CD4-positive, alpha-beta memory T cell (primary cell): ENCODE results near the gene ZNF267. TPM values are rescaled to one million over a fixed set of nuclear protein-coding genes. Genes with fewer than 3 reads are reported as not detected.
"Not testable (repeated sequence)": the region's sequence is repeated elsewhere in the genome, so short reads cannot be mapped to it uniquely, and the experiment has no call there.

Experiments
- CTCF ChIA-PET: fragments of 350-600 bp; sonication (Branson Sonifier 250); formaldehyde crosslinking; loops from one replicate; lab custom pipeline; 2021; ENCODE audit warnings: inconsistent platforms; ENCODE audit not compliant: partially characterized antibody; lab: Charles Lee
- POLR2A ChIA-PET: fragments of 350-600 bp; sonication (Branson Sonifier 250); formaldehyde crosslinking; loops from one replicate; lab custom pipeline; 2021; ENCODE audit not compliant: partially characterized antibody; lab: Charles Lee
- DNase-seq, 5 donors: peaks; one replicate each; pipeline versions ENCODE4 v3.0.0 to v3.0.0-alpha.2; 2020 to 2022; ENCODE audit warnings: mixed read lengths in 1 of 5
- H3K27ac ChIP-seq: one replicate; pipeline ENCODE4 v1.7.0; 2013; ENCODE audit warnings: low read depth, low read length
- H3K27me3 ChIP-seq: 2 replicates; pipeline ENCODE4 v1.7.0; 2013; ENCODE audit warnings: mild to moderate bottlenecking, low read length, moderate library complexity; ENCODE audit not compliant: insufficient read depth
- H3K36me3 ChIP-seq: 2 replicates; pipeline ENCODE4 v1.7.0; 2013; ENCODE audit warnings: mild to moderate bottlenecking, low read length, moderate library complexity; ENCODE audit not compliant: insufficient read depth
- H3K4me1 ChIP-seq: 2 replicates; pipeline ENCODE4 v1.7.0; 2013; ENCODE audit warnings: mild to moderate bottlenecking, low read length, moderate library complexity; ENCODE audit not compliant: insufficient read depth
- H3K4me3 ChIP-seq, 2 donors: one replicate each; pipeline ENCODE4 v1.7.0; 2013; ENCODE audit warnings: low read length in 2 of 2, mild to moderate bottlenecking in 1 of 2
- H3K9me3 ChIP-seq, 2 donors: one replicate each; pipeline ENCODE4 v1.7.0; 2013; ENCODE audit warnings: low read length in 2 of 2, control low read depth in 1 of 2; ENCODE audit not compliant: control insufficient read depth in 1 of 2
- H3K27ac Mint-ChIP-seq, 7 donors: one replicate each; pipeline ENCODE4 v1.8.0; 2020 to 2021; ENCODE audit warnings: mixed read lengths in 7 of 7, mild to moderate bottlenecking in 6 of 7, inconsistent platforms in 3 of 7, moderate library complexity in 3 of 7
- H3K27me3 Mint-ChIP-seq, 2 donors: one replicate each; pipeline ENCODE4 v1.8.0; 2020 to 2021; ENCODE audit warnings: mixed read lengths in 2 of 2
- H3K36me3 Mint-ChIP-seq, 2 donors: one replicate each; pipeline ENCODE4 v1.8.0; 2020 to 2021; ENCODE audit warnings: mixed read lengths in 2 of 2, inconsistent platforms in 1 of 2, mild to moderate bottlenecking in 1 of 2
- H3K4me1 Mint-ChIP-seq, 4 donors: one replicate each; pipeline ENCODE4 v1.8.0; 2020 to 2021; ENCODE audit warnings: mixed read lengths in 4 of 4, mild to moderate bottlenecking in 1 of 4
- H3K4me3 Mint-ChIP-seq, 8 donors: one replicate each; pipeline ENCODE4 v1.8.0; 2020 to 2021; ENCODE audit warnings: mixed read lengths in 8 of 8, mild to moderate bottlenecking in 7 of 8, moderate library complexity in 6 of 8, inconsistent platforms in 3 of 8
- H3K9me3 Mint-ChIP-seq, 8 donors: one replicate each; pipeline ENCODE4 v1.8.0; 2020 to 2021; ENCODE audit warnings: mixed read lengths in 8 of 8, mild to moderate bottlenecking in 5 of 8, inconsistent platforms in 3 of 8, moderate library complexity in 1 of 8
- intact Hi-C: fragments of 100-400 bp; cut with micrococcal nuclease; formaldehyde crosslinking; loops from one replicate; pipeline ENCODE4 v1.15.1; 2023
- polyA plus RNA-seq, 2 donors: library from polyadenylated mRNA; unstranded; fragments of 300-500 nt; fragmentation: Illumina TruSeq; gene quantifications; one replicate each; pipeline ENCODE4 v1.2.3, GENCODE V29; 2021
- total RNA-seq, 2 experiments: library from RNA; stranded (reverse); gene quantifications; one replicate each; pipeline ENCODE4 v1.2.3, GENCODE V29; 2021

Gene ZNF267
- total and polyA plus RNA-seq, 4 experiments from 2014 or later = 12.4 to 51.9 (median 32.4) TPM

GRCh38 chr16:31893824-31894223 is 20.2 kb downstream of the ZNF267 start:
- Mint-ChIP-seq H3K4me3 (no peak overlapping the region), H3K9me3 (peaks cover 7 to 64% (median 51%) of the 10 kb centered on the region in 8 donors), H3K27ac (peak overlapping the region in 5 of 7 donors; percentile 45 to 72 (median 60)), H3K36me3 (peaks cover 92 to 99% of the 10 kb centered on the region in 2 donors), H3K27me3 (no peaks in the 10 kb centered on the region), H3K4me1 (peaks cover 28 to 71% (median 54%) of the 10 kb centered on the region in 4 donors)
- intact Hi-C loops = no loop called here
- Histone ChIP-seq H3K9me3 (peaks cover 0 to 9% of the 10 kb centered on the region in 2 donors), H3K27ac (no peak overlapping the region), H3K4me3 (no peak overlapping the region), H3K36me3 (peaks cover 54% of the 10 kb centered on the region), H3K27me3 (no peaks in the 10 kb centered on the region), H3K4me1 (peaks cover 9% of the 10 kb centered on the region)
- ChIA-PET CTCF (interaction anchor here (0.9 to 1.5 kb wide), 2 partner anchors 25 to 35 kb away, joined by 3 to 5 read pairs; no protein-coding TSS in a partner anchor), POLR2A (no interaction called here)
- DNase-seq = no peak

- Mint-ChIP-seq H3K36me3 (peaks cover 77 to 82% of the 10 kb centered on the region in 2 donors), H3K9me3 (peaks cover 7 to 56% (median 44%) of the 10 kb centered on the region in 8 donors), H3K27ac (no peak overlapping the region), H3K4me1 (peaks cover 27 to 58% (median 41%) of the 10 kb centered on the region in 4 donors), H3K4me3 (no peak overlapping the region), H3K27me3 (no peaks in the 10 kb centered on the region)
- ChIA-PET CTCF (interaction anchor here (0.8 kb wide), 1 partner anchor 28 kb away, joined by 6 read pairs; no protein-coding TSS in a partner anchor), POLR2A (interaction anchor here (0.7 kb wide), 1 partner anchor 452 kb away, joined by 4 read pairs; no protein-coding TSS in a partner anchor)
- Histone ChIP-seq H3K27me3 (no peaks in the 10 kb centered on the region), H3K4me3 (no peak overlapping the region), H3K4me1 (no peaks in the 10 kb centered on the region), H3K27ac (no peak overlapping the region), H3K9me3 (peaks cover 0 to 9% of the 10 kb centered on the region in 2 donors), H3K36me3 (peaks cover 33% of the 10 kb centered on the region)
- intact Hi-C loops = no loop called here
- no peak for DNase-seq
Measured at GRCh38 chr16:31897283-31897682, 23.7 kb downstream of the ZNF267 start.

GRCh38 chr16:31899505-31899904 is 25.9 kb downstream of the ZNF267 start:
- intact Hi-C loops = no loop called here
- CTCF ChIA-PET = no interaction called here

GRCh38 chr16:31904571-31904970 is 31.0 kb downstream of the ZNF267 start:
- peaks cover 0 to 75% (median 62%) of the 10 kb centered on the region in 8 donors for H3K9me3 Mint-ChIP-seq
- peaks cover 62 to 76% of the 10 kb centered on the region in 2 donors for H3K36me3 Mint-ChIP-seq
- H3K4me3 ChIP-seq, H3K36me3 ChIP-seq, H3K27ac ChIP-seq, H3K4me1 ChIP-seq, CTCF ChIA-PET, intact Hi-C loops, POLR2A ChIA-PET, H3K27me3 Mint-ChIP-seq, DNase-seq, H3K27me3 ChIP-seq, H3K27ac Mint-ChIP-seq: not testable (repeated sequence)
- peak overlapping the region in 1 of 8 donors; percentile 26 for H3K4me3 Mint-ChIP-seq
- peaks cover 0 to 25% (median 10%) of the 10 kb centered on the region in 4 donors for H3K4me1 Mint-ChIP-seq
- peaks cover 0 to 21% of the 10 kb centered on the region in 2 donors for H3K9me3 ChIP-seq

More at GRCh38 chr16:31899505-31899904, 25.9 kb downstream of the ZNF267 start:
- Histone ChIP-seq H3K27me3 (no peaks in the 10 kb centered on the region), H3K4me1 (no peaks in the 10 kb centered on the region), H3K36me3 (peaks cover 15% of the 10 kb centered on the region), H3K27ac (no peak overlapping the region), H3K9me3 (peaks cover 0 to 9% of the 10 kb centered on the region in 2 donors), H3K4me3 (no peak overlapping the region)
- peak overlapping the region in 4 of 8 donors; percentile 13 to 60 (median 38) for H3K4me3 Mint-ChIP-seq
- H3K27me3 Mint-ChIP-seq = no peaks in the 10 kb centered on the region
- H3K36me3 Mint-ChIP-seq = peaks cover 70 to 79% of the 10 kb centered on the region in 2 donors
- peak overlapping the region; percentile 42 to 81 (median 64) for H3K27ac Mint-ChIP-seq
- DNase-seq = no peak
- POLR2A ChIA-PET = no interaction called here
- peaks cover 7 to 64% (median 59%) of the 10 kb centered on the region in 8 donors for H3K9me3 Mint-ChIP-seq
- H3K4me1 Mint-ChIP-seq = peaks cover 15 to 51% (median 26%) of the 10 kb centered on the region in 4 donors

- CTCF ChIA-PET = interaction anchor here (1.0 kb wide), 1 partner anchor 45 kb away, joined by 6 read pairs; no protein-coding TSS in a partner anchor
- intact Hi-C loops = loop anchor here (1.0 kb wide), 1 partner anchor 11 kb away; no protein-coding TSS in a partner anchor
- peak overlapping the region in 1 of 2 donors; percentile 17 for H3K4me3 ChIP-seq
- peaks cover 48% of the 10 kb centered on the region for H3K36me3 ChIP-seq
- no peak overlapping the region for H3K4me3 Mint-ChIP-seq
- H3K27me3 Mint-ChIP-seq = no peaks in the 10 kb centered on the region
- H3K27ac ChIP-seq = no peak overlapping the region
- H3K4me1 ChIP-seq = no peaks in the 10 kb centered on the region
- peaks cover 7 to 18% (median 11%) of the 10 kb centered on the region in 4 donors for H3K4me1 Mint-ChIP-seq
- H3K36me3 Mint-ChIP-seq = peaks cover 86 to 96% of the 10 kb centered on the region in 2 donors
- POLR2A ChIA-PET = no interaction called here
- no peak for DNase-seq
- peaks cover 33 to 77% of the 10 kb centered on the region in 2 donors for H3K9me3 ChIP-seq
- peaks cover 0 to 100% (median 94%) of the 10 kb centered on the region in 8 donors for H3K9me3 Mint-ChIP-seq
- H3K27ac Mint-ChIP-seq = no peak overlapping the region
- no peaks in the 10 kb centered on the region for H3K27me3 ChIP-seq
Measured at GRCh38 chr16:31913668-31914067, 40.1 kb downstream of the ZNF267 start.

GRCh38 chr16:31916056-31916488 is 42.5 kb downstream of the ZNF267 start:
- H3K4me3 ChIP-seq = no peak overlapping the region
- intact Hi-C loops = no loop called here

GRCh38 chr16:31920373-31920772 is 46.8 kb downstream of the ZNF267 start:
- POLR2A ChIA-PET = no interaction called here
- no peak overlapping the region for H3K4me3 ChIP-seq
- no peak for DNase-seq
- no peak overlapping the region for H3K4me3 Mint-ChIP-seq
- H3K36me3 Mint-ChIP-seq = peaks cover 49 to 58% of the 10 kb centered on the region in 2 donors
- no peaks in the 10 kb centered on the region for H3K27me3 Mint-ChIP-seq
- peaks cover 2 to 96% (median 87%) of the 10 kb centered on the region in 8 donors for H3K9me3 Mint-ChIP-seq
- peaks cover 29 to 59% of the 10 kb centered on the region in 2 donors for H3K9me3 ChIP-seq
- H3K4me1 ChIP-seq = no peaks in the 10 kb centered on the region
- H3K27ac Mint-ChIP-seq = no peak overlapping the region
- H3K27ac ChIP-seq = no peak overlapping the region
- peaks cover 12% of the 10 kb centered on the region for H3K36me3 ChIP-seq
- H3K27me3 ChIP-seq = no peaks in the 10 kb centered on the region
- CTCF ChIA-PET = interaction anchor here (1.3 kb wide), 1 partner anchor 51 kb away, joined by 3 read pairs; no protein-coding TSS in a partner anchor
- no peaks in the 10 kb centered on the region for H3K4me1 Mint-ChIP-seq
- intact Hi-C loops = no loop called here

More at GRCh38 chr16:31916056-31916488, 42.5 kb downstream of the ZNF267 start:
- CTCF ChIA-PET = no interaction called here
- no peaks in the 10 kb centered on the region for H3K27me3 Mint-ChIP-seq
- H3K4me1 Mint-ChIP-seq = peaks cover 0 to 14% (median 9%) of the 10 kb centered on the region in 4 donors
- Histone ChIP-seq H3K4me1 (no peaks in the 10 kb centered on the region), H3K36me3 (peaks cover 48% of the 10 kb centered on the region), H3K27me3 (no peaks in the 10 kb centered on the region), H3K9me3 (peaks cover 43 to 89% of the 10 kb centered on the region in 2 donors), H3K27ac (no peak overlapping the region)
- H3K27ac Mint-ChIP-seq = no peak overlapping the region
- H3K4me3 Mint-ChIP-seq = peak overlapping the region in 3 of 8 donors; percentile 23 to 41 (median 26)
- POLR2A ChIA-PET = no interaction called here
- peaks cover 2 to 98% (median 92%) of the 10 kb centered on the region in 8 donors for H3K9me3 Mint-ChIP-seq
- peaks cover 80 to 86% of the 10 kb centered on the region in 2 donors for H3K36me3 Mint-ChIP-seq
- DNase-seq = no peak
